Esophagus squamous epithelium (tissue), 5 donors: ENCODE results near the gene PTPRN2. TPM values are rescaled to one million over a fixed set of nuclear protein-coding genes. Genes with fewer than 3 reads are reported as not detected.
"Not testable (repeated sequence)": the region's sequence is repeated elsewhere in the genome, so short reads cannot be mapped to it uniquely, and the experiment has no call there.

ENCODE experiments used
- DNase-seq: peaks from one replicate; lab custom pipeline; 2025; lab: John Stamatoyannopoulos, UW
- H3K27ac ChIP-seq, 4 donors: fragments of 200-600 bp; sonication (generic); one replicate each; pipeline ENCODE4 v1.5.1; 2016 to 2019; ENCODE audit warnings: mild to moderate bottlenecking in 1 of 4
- H3K27me3 ChIP-seq, 4 donors: fragments of 200-600 bp; sonication (generic); 1 replicate in 3 of 4; 2 replicates in 1 of 4; pipeline versions ENCODE4 v1.5.1 to v1.6.0; 2017 to 2021; ENCODE audit warnings: antibody characterized with exemption in 1 of 4
- H3K36me3 ChIP-seq, 3 donors: fragments of 200-600 bp; sonication (generic); one replicate each; pipeline ENCODE4 v1.5.1; 2016 to 2019
- H3K4me1 ChIP-seq, 3 donors: fragments of 200-600 bp; sonication (generic); one replicate each; pipeline ENCODE4 v1.5.1; 2017 to 2019
- H3K4me3 ChIP-seq, 4 donors: fragments of 200-600 bp; sonication (generic); 1 replicate in 3 of 4; 2 replicates in 1 of 4; pipeline ENCODE4 v1.5.1; 2016 to 2019; ENCODE audit warnings: mild to moderate bottlenecking in 2 of 4, moderate library complexity in 1 of 4
- H3K9me3 ChIP-seq, 3 donors: fragments of 200-600 bp; sonication (generic); one replicate each; pipeline ENCODE4 v1.5.1; 2016 to 2019
- CTCF ChIP-seq, 6 experiments: fragments of 450-650 bp in 4 of 6; fragments of 200-600 bp in 2 of 6; sonication (generic) in 2 of 6; IDR thresholded peaks; one replicate each; pipeline ENCODE4 v1.5.1; 2016 to 2019; ENCODE audit warnings: antibody characterized with exemption in 6 of 6, mild to moderate bottlenecking in 4 of 6, moderate library complexity in 4 of 6
- POLR2A ChIP-seq, 4 donors: fragments of 450-650 bp; IDR thresholded peaks; one replicate each; pipeline ENCODE4 v1.6.1; 2017; ENCODE audit warnings: antibody characterized with exemption in 4 of 4, mild to moderate bottlenecking in 4 of 4, moderate library complexity in 3 of 4
- WGBS, 2 donors: methylation state at CpG; one replicate each; pipeline ENCODE4 v1.1.5; 2018; 5-methylcytosine and 5-hydroxymethylcytosine counted together
- intact Hi-C: fragments of 100-400 bp; cut with DNase I; formaldehyde crosslinking; loops from one replicate; pipeline ENCODE4 v1.15.0; 2022
- total RNA-seq, 4 donors: library from RNA; depleted of rRNA; stranded (reverse); fragments of >200 nt; gene quantifications; one replicate each; pipeline ENCODE4 v1.1.0, GENCODE V29; 2016
- donor health status: DM: yes; HTN: yes; CAD: no.

The PTPRN2 gene
- total RNA-seq, 4 donors from 2014 or later: 0.38 to 2.7 (median 1.0) TPM

- TF ChIP-seq CTCF (IDR thresholded peaks at IDR 0.05): no peak
- TF ChIP-seq POLR2A (IDR thresholded peaks at IDR 0.05): no peak
- Histone ChIP-seq H3K36me3 (no peaks in the 10 kb centered on the region), H3K4me3 (no peak overlapping the region), H3K27me3 (peaks cover 0 to 14% (median 0%) of the 10 kb centered on the region in 4 donors), H3K4me1 (no peaks in the 10 kb centered on the region), H3K9me3 (no peaks in the 10 kb centered on the region), H3K27ac (no peak overlapping the region)
- intact Hi-C loops: no loop called here
- DNase-seq: no peak
- 78 to 79% methylated on average over 4 of the region's 4 CpGs for WGBS, 2 donors
Observed at GRCh38 chr7:158463317-158463716, 124.3 kb downstream of the PTPRN2 start.

GRCh38 chr7:158461824-158462223, 125.8 kb downstream of the PTPRN2 start:
- 76 to 81% methylated on average over 11 of the region's 11 CpGs for WGBS, 2 donors
- no peaks in the 10 kb centered on the region for H3K27me3 ChIP-seq
- H3K4me1 ChIP-seq: no peaks in the 10 kb centered on the region
- H3K9me3 ChIP-seq: no peaks in the 10 kb centered on the region
- no peak for DNase-seq
- TF ChIP-seq CTCF (IDR thresholded peaks at IDR 0.05): no peak
- TF ChIP-seq POLR2A (IDR thresholded peaks at IDR 0.05): no peak
- no peak overlapping the region for H3K4me3 ChIP-seq
- H3K36me3 ChIP-seq: no peaks in the 10 kb centered on the region
- no peak overlapping the region for H3K27ac ChIP-seq
- intact Hi-C loops: no loop called here

GRCh38 chr7:158460665-158461064, 127.0 kb downstream of the PTPRN2 start:
- WGBS, 2 donors: 64 to 80% methylated on average over 5 of the region's 6 CpGs
- Histone ChIP-seq H3K4me3 (no peak overlapping the region), H3K36me3 (no peaks in the 10 kb centered on the region), H3K4me1 (no peaks in the 10 kb centered on the region), H3K27me3 (no peaks in the 10 kb centered on the region), H3K27ac (no peak overlapping the region), H3K9me3 (no peaks in the 10 kb centered on the region)
- DNase-seq: no peak
- intact Hi-C loops: no loop called here
- TF ChIP-seq POLR2A (IDR thresholded peaks at IDR 0.05) (no peak), CTCF (IDR thresholded peaks at IDR 0.05) (no peak)

- Histone ChIP-seq H3K9me3 (no peaks in the 10 kb centered on the region), H3K36me3 (no peaks in the 10 kb centered on the region), H3K4me3 (no peak overlapping the region), H3K27ac (no peak overlapping the region), H3K4me1 (no peaks in the 10 kb centered on the region), H3K27me3 (no peaks in the 10 kb centered on the region)
- no peak for TF ChIP-seq POLR2A (IDR thresholded peaks at IDR 0.05)
- no peak for TF ChIP-seq CTCF (IDR thresholded peaks at IDR 0.05)
- no peak for DNase-seq
- intact Hi-C loops: no loop called here
- 80 to 83% methylated on average over 1 to 12 of the region's 13 CpGs for WGBS, 2 donors
Observed at GRCh38 chr7:158458716-158459282, 128.8 kb downstream of the PTPRN2 start.

GRCh38 chr7:158458096-158458495, 129.5 kb downstream of the PTPRN2 start:
- DNase-seq: no peak
- Histone ChIP-seq H3K27me3 (no peaks in the 10 kb centered on the region), H3K4me3 (no peak overlapping the region), H3K9me3 (no peaks in the 10 kb centered on the region), H3K27ac (no peak overlapping the region), H3K4me1 (no peaks in the 10 kb centered on the region), H3K36me3 (no peaks in the 10 kb centered on the region)
- intact Hi-C loops: no loop called here
- 42 to 56% methylated on average over 2 to 12 of the region's 13 CpGs for WGBS, 2 donors
- no peak for TF ChIP-seq POLR2A (IDR thresholded peaks at IDR 0.05)

GRCh38 chr7:158457586-158457985, 130.0 kb downstream of the PTPRN2 start:
- WGBS, 2 donors: 81 to 89% methylated on average over 4 to 13 of the region's 22 CpGs
- not testable (repeated sequence) for H3K27ac ChIP-seq, DNase-seq

More at GRCh38 chr7:158457586-158457985, 130.0 kb downstream of the PTPRN2 start:
- intact Hi-C loops, H3K4me3 ChIP-seq, H3K27me3 ChIP-seq, H3K4me1 ChIP-seq, H3K9me3 ChIP-seq, H3K36me3 ChIP-seq: not testable (repeated sequence)
